Trophoblast cell (in vitro differentiated cells and primary cell): ENCODE measurements around the gene CNNM2.

ENCODE experiments used
- DNase-seq, 2 donors: peaks; one replicate each; pipeline ENCODE4 v3.0.0-alpha.2; 2016
- H2AFZ ChIP-seq: 2 replicates; pipeline ENCODE4 v1.6.1; 2013; ENCODE audit warnings: low read length, moderate library complexity, mild to moderate bottlenecking; ENCODE audit not compliant: insufficient read depth, poor library complexity
- H2AK5ac ChIP-seq: 2 replicates; pipeline ENCODE4 v1.6.1; 2013; ENCODE audit warnings: mild to moderate bottlenecking, low read length
- H2BK120ac ChIP-seq: 2 replicates; pipeline ENCODE4 v1.6.1; 2013; ENCODE audit warnings: low read length, mild to moderate bottlenecking, moderate library complexity; ENCODE audit not compliant: insufficient read depth, poor library complexity
- H2BK12ac ChIP-seq: 2 replicates; pipeline ENCODE4 v1.6.1; 2013; ENCODE audit warnings: mild to moderate bottlenecking, low read length, moderate library complexity
- H2BK5ac ChIP-seq: 2 replicates; pipeline ENCODE4 v1.6.1; 2013; ENCODE audit warnings: low read length, low read depth, moderate library complexity, mild to moderate bottlenecking; ENCODE audit not compliant: poor library complexity
- H3K14ac ChIP-seq: 2 replicates; pipeline ENCODE4 v1.6.1; 2013; ENCODE audit warnings: mild to moderate bottlenecking, low read length
- H3K18ac ChIP-seq: 2 replicates; pipeline ENCODE4 v1.6.1; 2013; ENCODE audit warnings: mild to moderate bottlenecking, low read length
- H3K23ac ChIP-seq: 2 replicates; pipeline ENCODE4 v1.6.1; 2013; ENCODE audit warnings: low read length
- H3K27ac ChIP-seq: 2 replicates; pipeline ENCODE4 v1.5.1; 2013; ENCODE audit warnings: low read depth, mild to moderate bottlenecking, inconsistent platforms, low read length, moderate library complexity
- H3K27me3 ChIP-seq: 2 replicates; pipeline ENCODE4 v1.6.1; 2013; ENCODE audit warnings: inconsistent platforms, mild to moderate bottlenecking, low read length, moderate library complexity; ENCODE audit not compliant: insufficient read depth
- H3K36me3 ChIP-seq, 2 experiments: 1 replicate in 1 of 2; 2 replicates in 1 of 2; pipeline ENCODE4 v1.6.1; 2013; ENCODE audit warnings: low read length in 2 of 2, mild to moderate bottlenecking in 2 of 2, moderate library complexity in 1 of 2; ENCODE audit not compliant: insufficient read depth in 2 of 2, control insufficient read depth in 1 of 2
- H3K4ac ChIP-seq: 2 replicates; pipeline ENCODE4 v1.6.1; 2013; ENCODE audit warnings: low read depth, mild to moderate bottlenecking, low read length, moderate library complexity
- H3K4me1 ChIP-seq, 2 experiments: 1 replicate in 1 of 2; 2 replicates in 1 of 2; pipeline ENCODE4 v1.6.1; 2013; ENCODE audit warnings: low read length in 2 of 2, mild to moderate bottlenecking in 2 of 2, moderate library complexity in 1 of 2; ENCODE audit not compliant: insufficient read depth in 2 of 2, control insufficient read depth in 1 of 2
- H3K4me2 ChIP-seq: 2 replicates; pipeline ENCODE4 v1.6.1; 2013; ENCODE audit warnings: inconsistent platforms, mild to moderate bottlenecking, low read length, moderate library complexity
- H3K4me3 ChIP-seq: 2 replicates; pipeline ENCODE4 v1.5.1; 2013; ENCODE audit warnings: mild to moderate bottlenecking, low read depth, low read length, inconsistent platforms
- H3K79me1 ChIP-seq: one replicate; pipeline ENCODE4 v1.6.1; 2013; ENCODE audit warnings: low read length
- H3K79me2 ChIP-seq: 2 replicates; pipeline ENCODE4 v1.6.1; 2013; ENCODE audit warnings: low read length, mild to moderate bottlenecking; ENCODE audit not compliant: control insufficient read depth, insufficient read depth, poor library complexity
- H3K9ac ChIP-seq: 2 replicates; pipeline ENCODE4 v1.6.1; 2013; ENCODE audit warnings: mild to moderate bottlenecking, low read length
- H3K9me3 ChIP-seq: 2 replicates; pipeline ENCODE4 v1.6.1; 2013; ENCODE audit warnings: low read depth, mild to moderate bottlenecking, control low read depth, inconsistent platforms, low read length; ENCODE audit not compliant: insufficient read depth
- H4K12ac ChIP-seq: 2 replicates; pipeline ENCODE4 v1.6.1; 2013; ENCODE audit warnings: low read depth, mild to moderate bottlenecking, low read length, moderate library complexity
- H4K8ac ChIP-seq: 2 replicates; pipeline ENCODE4 v1.6.1; 2013; ENCODE audit warnings: low read depth, mild to moderate bottlenecking, low read length, moderate library complexity
- H4K91ac ChIP-seq: one replicate; pipeline ENCODE4 v1.6.1; 2013; ENCODE audit warnings: low read depth, mild to moderate bottlenecking, low read length, moderate library complexity
- WGBS: extraction: QIAGEN DNeasy Blood & Tissue Kit; methylation state at CpG from one replicate; pipeline ENCODE4 v1.1.7; 2013; ENCODE audit warnings: missing lambda C conversion rate; ENCODE audit not compliant: insufficient read length, insufficient coverage; ENCODE audit errors: extremely low coverage; 5-methylcytosine and 5-hydroxymethylcytosine counted together

Gene CNNM2

DNA sequence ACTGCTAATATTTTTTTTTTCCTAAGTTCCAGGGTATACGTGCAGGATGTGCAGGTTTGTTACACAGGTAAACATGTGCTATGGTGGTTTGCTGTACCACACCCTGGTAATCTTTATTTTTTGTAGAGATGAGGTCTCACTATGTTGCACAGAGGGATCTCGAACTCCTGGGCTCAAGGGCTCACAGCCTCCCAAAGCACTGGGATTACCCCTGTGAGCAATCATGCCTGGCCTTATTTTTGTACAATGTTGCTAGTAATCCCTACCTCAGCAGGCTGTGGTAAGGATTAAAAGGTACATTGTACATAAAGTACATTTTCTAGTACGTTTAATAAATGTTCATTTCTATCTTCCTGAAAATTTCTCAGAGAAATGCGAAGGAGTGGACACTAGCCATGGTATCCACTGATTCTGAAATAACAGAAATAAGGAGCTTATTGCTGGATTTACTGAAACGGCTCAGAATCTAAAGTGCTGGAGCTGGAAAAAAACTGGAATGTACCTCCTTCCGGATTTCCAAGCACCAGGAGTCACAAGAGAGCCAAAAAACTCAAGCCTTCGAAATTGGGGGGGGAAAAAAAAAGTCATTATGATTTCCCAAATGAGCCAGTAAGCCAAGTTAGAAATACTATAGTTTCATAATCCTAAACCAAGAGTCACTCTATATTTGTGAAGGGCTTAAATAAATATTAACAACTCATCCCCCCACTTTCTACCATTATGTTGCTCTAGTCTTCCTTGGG lies 205.4 kb downstream of the CNNM2 start:
- no peak overlapping the region for H2BK120ac ChIP-seq

DNA sequence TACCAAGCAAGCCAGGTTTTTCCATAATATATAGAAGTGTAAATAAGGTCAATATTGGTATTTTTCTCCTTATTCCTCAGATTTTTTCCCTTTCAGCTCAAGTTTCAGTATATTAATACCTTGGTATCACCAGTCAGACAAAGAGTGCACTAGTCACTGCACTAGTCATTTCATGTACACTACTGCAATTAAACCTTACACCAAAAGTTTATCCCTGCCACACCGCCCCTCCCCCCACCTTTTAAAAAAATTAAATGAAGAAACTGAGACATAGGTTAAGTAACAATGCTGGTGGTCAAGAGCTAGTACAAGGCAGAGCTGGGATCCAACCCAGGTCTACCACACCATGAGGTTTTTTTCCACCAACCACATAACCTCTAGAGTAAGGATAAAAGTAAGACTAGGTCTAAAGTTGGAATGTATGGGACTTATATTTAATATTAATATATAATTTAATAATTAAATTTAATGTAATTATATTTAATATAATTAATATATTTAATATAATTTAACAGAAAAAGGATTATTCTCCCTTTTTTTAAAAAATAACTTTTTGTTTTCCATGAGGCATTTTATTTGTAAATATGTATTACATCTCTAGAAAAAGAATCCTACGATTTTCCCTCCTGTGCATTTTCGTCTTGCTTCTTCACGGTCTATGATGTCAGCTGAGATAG lies 206.5 kb downstream of the CNNM2 start:
- Histone ChIP-seq H3K79me1 (no peaks in the 10 kb centered on the region), H2BK5ac (no peak overlapping the region), H3K79me2 (no peaks in the 10 kb centered on the region), H2BK12ac (no peak overlapping the region), H4K12ac (no peak overlapping the region), H4K91ac (no peak overlapping the region), H3K4ac (no peak overlapping the region), H3K27ac (no peak overlapping the region), H3K36me3 (peaks cover 7% of the 10 kb centered on the region in 2 experiments), H2AK5ac (no peak overlapping the region), H3K9me3 (no peaks in the 10 kb centered on the region), H2BK120ac (no peak overlapping the region), H3K23ac (no peak overlapping the region), H3K4me3 (no peak overlapping the region), H3K14ac (no peak overlapping the region), H3K4me2 (no peak overlapping the region), H4K8ac (no peak overlapping the region), H3K18ac (no peak overlapping the region), H3K4me1 (no peaks in the 10 kb centered on the region), H3K27me3 (no peaks in the 10 kb centered on the region), H2AFZ (no peak overlapping the region), H3K9ac (no peak overlapping the region)
- no peak for DNase-seq
- WGBS: no CpG with 5 or more reads among the region's 4 CpGs

More for the DNA sequence above, 205.4 kb downstream of the CNNM2 start:
- Histone ChIP-seq H3K4me2 (no peak overlapping the region), H3K36me3 (peaks cover 7% of the 10 kb centered on the region in 2 experiments), H2AFZ (no peak overlapping the region), H4K8ac (no peak overlapping the region), H3K9me3 (no peaks in the 10 kb centered on the region), H2BK12ac (no peak overlapping the region), H4K91ac (no peak overlapping the region), H3K4me3 (no peak overlapping the region), H3K27me3 (no peaks in the 10 kb centered on the region), H2BK5ac (no peak overlapping the region), H3K27ac (no peak overlapping the region), H3K14ac (no peak overlapping the region), H3K18ac (no peak overlapping the region), H3K23ac (no peak overlapping the region), H3K79me2 (no peaks in the 10 kb centered on the region), H3K9ac (no peak overlapping the region), H3K4me1 (no peaks in the 10 kb centered on the region), H2AK5ac (no peak overlapping the region), H3K79me1 (no peaks in the 10 kb centered on the region), H4K12ac (no peak overlapping the region), H3K4ac (no peak overlapping the region)
- no CpG with 5 or more reads among the region's 7 CpGs for whole genome bisulfite sequencing
- no peak for DNase-seq

DNA sequence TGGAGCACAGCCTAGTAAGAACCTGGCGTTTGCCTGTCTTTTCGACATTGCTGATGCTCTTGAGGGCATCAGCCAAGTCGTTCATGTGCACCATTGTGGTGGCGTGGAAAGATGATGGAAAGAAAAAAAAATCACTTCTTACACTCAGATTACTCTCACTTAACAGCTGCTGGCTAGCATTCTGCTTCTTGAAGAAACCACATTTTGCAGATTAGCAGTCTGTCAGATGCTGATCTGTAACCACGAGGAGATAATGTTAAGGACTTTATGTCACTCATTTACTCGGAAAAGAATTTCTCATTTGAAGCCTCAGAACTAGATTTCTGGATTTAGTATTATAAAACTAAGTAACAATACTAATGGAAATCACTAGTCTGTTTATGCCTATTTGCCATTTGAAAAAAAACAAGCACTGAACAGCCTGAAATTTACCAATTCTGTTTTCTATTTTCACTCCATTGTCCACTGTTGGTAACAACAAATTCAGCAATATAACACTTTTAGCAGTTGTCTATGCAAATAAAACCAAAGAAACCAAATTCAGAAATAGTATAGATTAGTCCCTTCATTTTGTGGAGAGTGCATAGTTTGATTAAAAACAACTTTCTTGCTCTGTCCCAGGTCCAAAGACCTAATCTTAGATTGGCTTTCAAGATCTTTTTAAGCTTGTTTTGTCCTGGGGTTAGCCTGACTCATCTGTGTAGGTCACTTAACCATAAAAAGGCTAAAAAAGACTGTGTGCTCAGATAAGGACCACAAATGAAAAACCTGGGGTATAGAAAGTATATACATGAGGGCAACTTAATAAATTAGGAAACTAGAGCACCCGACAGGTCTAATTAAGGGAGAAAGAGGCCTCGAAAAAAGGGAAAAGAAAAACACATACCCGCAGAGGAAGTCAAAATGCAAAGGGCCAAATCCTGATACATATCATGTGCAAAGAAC lies 207.5 kb downstream of the CNNM2 start:
- no peak overlapping the region for H2BK12ac ChIP-seq
- no peak overlapping the region for H3K18ac ChIP-seq
- no peaks in the 10 kb centered on the region for H3K4me1 ChIP-seq
- H3K4me3 ChIP-seq: no peak overlapping the region
- peaks cover 7% of the 10 kb centered on the region in 2 experiments for H3K36me3 ChIP-seq
- no peaks in the 10 kb centered on the region for H3K27me3 ChIP-seq
- no peaks in the 10 kb centered on the region for H3K9me3 ChIP-seq
- no peak overlapping the region for H4K8ac ChIP-seq
- H3K79me1 ChIP-seq: no peaks in the 10 kb centered on the region
- H3K9ac ChIP-seq: no peak overlapping the region
- no peak overlapping the region for H2AK5ac ChIP-seq
- no peak overlapping the region for H3K4ac ChIP-seq
- no peak overlapping the region for H4K91ac ChIP-seq
- H4K12ac ChIP-seq: no peak overlapping the region
- no peaks in the 10 kb centered on the region for H3K79me2 ChIP-seq
- WGBS: no CpG with 5 or more reads among the region's 9 CpGs
- H2BK5ac ChIP-seq: no peak overlapping the region
- H3K4me2 ChIP-seq: no peak overlapping the region
- no peak overlapping the region for H2BK120ac ChIP-seq
- no peak for DNase-seq
- H3K23ac ChIP-seq: no peak overlapping the region
- H2AFZ ChIP-seq: no peak overlapping the region
- no peak overlapping the region for H3K27ac ChIP-seq
- H3K14ac ChIP-seq: no peak overlapping the region

DNA sequence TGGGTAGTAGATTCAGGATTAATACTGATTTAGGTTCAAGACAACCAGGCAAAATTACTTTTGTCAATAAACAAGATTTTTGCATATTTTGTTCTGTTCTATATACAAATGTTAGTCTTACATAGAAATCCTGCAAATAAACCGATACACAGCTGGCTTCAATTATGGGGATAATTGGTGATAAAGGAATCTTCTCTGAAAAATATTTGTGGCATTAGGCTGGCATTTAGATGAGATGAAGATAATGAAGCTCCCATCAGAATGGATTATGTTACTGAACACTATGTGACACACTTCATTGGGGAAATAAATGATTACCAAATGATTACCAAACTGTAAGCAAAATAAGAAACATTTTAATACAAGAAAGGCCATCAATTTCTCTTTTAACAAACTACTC lies 209.1 kb downstream of the CNNM2 start:
- H3K79me1 ChIP-seq: no peaks in the 10 kb centered on the region
- no peak overlapping the region for H2AFZ ChIP-seq
- H3K4me3 ChIP-seq: no peak overlapping the region
- H3K4me2 ChIP-seq: no peak overlapping the region
- no peak overlapping the region for H3K14ac ChIP-seq
- no peak overlapping the region for H3K23ac ChIP-seq
- H3K9me3 ChIP-seq: no peaks in the 10 kb centered on the region
- H4K8ac ChIP-seq: no peak overlapping the region
- H3K18ac ChIP-seq: no peak overlapping the region
- no peak overlapping the region for H2AK5ac ChIP-seq
- no peak overlapping the region for H3K9ac ChIP-seq
- no peaks in the 10 kb centered on the region for H3K27me3 ChIP-seq
- no CpG with 5 or more reads among the region's 1 CpG for WGBS
- H4K12ac ChIP-seq: no peak overlapping the region
- H3K36me3 ChIP-seq: peaks cover 7 to 8% of the 10 kb centered on the region in 2 experiments
- H2BK12ac ChIP-seq: no peak overlapping the region
- H2BK5ac ChIP-seq: no peak overlapping the region
- no peak overlapping the region for H3K27ac ChIP-seq
- H3K79me2 ChIP-seq: no peaks in the 10 kb centered on the region
- DNase-seq: no peak
- H3K4ac ChIP-seq: no peak overlapping the region
- no peaks in the 10 kb centered on the region for H3K4me1 ChIP-seq
- no peak overlapping the region for H4K91ac ChIP-seq
- no peak overlapping the region for H2BK120ac ChIP-seq
